ENCODE data around the gene PRPF40A. TPM values are rescaled to one million over a fixed set of nuclear protein-coding genes. Genes with fewer than 3 reads are reported as not detected.

PRPF40A gene
- total and polyA plus RNA-seq, 10 of the 15 experiments (the other 5 are each of a cell fraction or from before 2014, with no cell fraction given), result 97.8 to 197 (median 144) TPM

GRCh38 chr2:152620208-152620607 is 97.1 kb downstream of the PRPF40A start (continued):
- TF ChIP-seq PKNOX1 (IDR thresholded peaks at IDR 0.05) (no peak), POLR2AphosphoS5 (IDR thresholded peaks at IDR 0.05; ENCODE audit: low read length) (no peak), CREB1 (IDR thresholded peaks at IDR 0.05; ENCODE audit: low read depth) (no peak), MTA3 (IDR thresholded peaks at IDR 0.05; ENCODE audit: borderline replicate concordance, low read length) (no peak), RAD51 (IDR thresholded peaks at IDR 0.05) (no peak)

GRCh38 chr2:152618193-152618564 is 99.1 kb downstream of the PRPF40A start:
- CTCF ChIA-PET, result interaction anchor here (0.8 to 4.4 kb wide), 6 partner anchors 9 to 593 kb away, joined by 3 to 23 read pairs (median 3); no protein-coding TSS in a partner anchor

More at GRCh38 chr2:152618193-152618564, 99.1 kb downstream of the PRPF40A start:
- Histone ChIP-seq H3K9me3 (replicated peaks; ENCODE audit: control insufficient read depth, insufficient read depth, low read length) (no peaks in the 10 kb centered on the region), H2AFZ (ENCODE audit: control insufficient read depth, low read depth, low read length) (no peak overlapping the region), H3K27ac (ENCODE audit: control insufficient read depth, insufficient read depth) (no peak overlapping the region), H3K9ac (ENCODE audit: control insufficient read depth, insufficient read depth, low read length) (no peak overlapping the region), H3K36me3 (ENCODE audit: control insufficient read depth in 2 of 2, insufficient read depth in 2 of 2, low read length in 1 of 2) (no peaks in the 10 kb centered on the region), H3K4me3 (no peak overlapping the region), H3K4me2 (ENCODE audit: control insufficient read depth, insufficient read depth) (no peak overlapping the region), H3K4me1 (ENCODE audit: control insufficient read depth, insufficient read depth, low read length) (peaks cover 5% of the 10 kb centered on the region), H3K27me3 (replicated peaks in 1 of 2; ENCODE audit: control insufficient read depth in 2 of 2, insufficient read depth in 2 of 2, low read length in 1 of 2) (no peaks in the 10 kb centered on the region), H4K20me1 (ENCODE audit: control insufficient read depth, insufficient read depth) (no peaks in the 10 kb centered on the region), H3K79me2 (ENCODE audit: control insufficient read depth, insufficient read depth, low read length) (no peaks in the 10 kb centered on the region)
- BruUV-seq (replicated peaks), result no TSS peak
- intact Hi-C loops (cut with micrococcal nuclease; ENCODE audit: unreplicated experiment), result no loop called here
- DNase-seq (ENCODE audit: low read depth, low spot score), result no peak
- POLR2A ChIA-PET, result interaction anchor here (1.2 kb wide), 1 partner anchor 12 kb away, joined by 16 read pairs; no protein-coding TSS in a partner anchor
- no peak for ATAC-seq
- TF ChIP-seq CBFB (IDR thresholded peaks at IDR 0.05; ENCODE audit: low read depth), result no peak
- no peak for TF ChIP-seq ZBTB40 (IDR thresholded peaks at IDR 0.05; ENCODE audit: borderline replicate concordance)
- TF ChIP-seq SMC3 (IDR thresholded peaks at IDR 0.05; ENCODE audit: borderline replicate concordance, low read length), result no peak
- TF ChIP-seq NR2F1 (conservative IDR thresholded peaks at IDR 0.05), result no peak
- no peak for FAIRE-seq
- in situ Hi-C loops (cut with MboI), result no loop called here
- SMC1A ChIA-PET (ENCODE audit: uncharacterized antibody, unreplicated experiment), result interaction anchor here (0.6 to 1.8 kb wide), 6 partner anchors 8 to 434 kb away, joined by 3 to 6 read pairs (median 4); no protein-coding TSS in a partner anchor
- RAD21 ChIA-PET (ENCODE audit: unreplicated experiment), result interaction anchor here (0.7 to 1.6 kb wide), 2 partner anchors 442 kb away, joined by 3 read pairs; partner anchors contain the start of gene STAM2
- 72% methylated on average over 5 of the region's 5 CpGs for WGBS (ENCODE audit: insufficient coverage, insufficient replicate concordance, low lambda C conversion rate, missing lambda C conversion rate)

Measured in GM12878 (cell line).